Rectal smooth muscle tissue (tissue), 1 donor: ENCODE data around the gene LMNTD2.
"Not testable (repeated sequence)": the region's sequence is repeated elsewhere in the genome, so short reads cannot be mapped to it uniquely, and the experiment has no call there.

Experiments used
- H3K27ac ChIP-seq: one replicate; pipeline ENCODE4 v1.7.0; 2013; ENCODE audit warnings: low read depth, low read length, inconsistent platforms
- H3K27me3 ChIP-seq: one replicate; pipeline ENCODE4 v1.7.0; 2013; ENCODE audit warnings: low read length; ENCODE audit not compliant: control insufficient read depth, insufficient read depth
- H3K36me3 ChIP-seq: one replicate; pipeline ENCODE4 v1.7.0; 2013; ENCODE audit warnings: low read length; ENCODE audit not compliant: control insufficient read depth, insufficient read depth
- H3K4me1 ChIP-seq: one replicate; pipeline ENCODE4 v1.7.0; 2013; ENCODE audit warnings: low read length; ENCODE audit not compliant: control insufficient read depth, insufficient read depth
- H3K4me3 ChIP-seq: one replicate; pipeline ENCODE4 v1.7.0; 2013; ENCODE audit warnings: low read length
- H3K9ac ChIP-seq: one replicate; pipeline ENCODE4 v1.7.0; 2013; ENCODE audit warnings: low read length

The LMNTD2 gene

DNA sequence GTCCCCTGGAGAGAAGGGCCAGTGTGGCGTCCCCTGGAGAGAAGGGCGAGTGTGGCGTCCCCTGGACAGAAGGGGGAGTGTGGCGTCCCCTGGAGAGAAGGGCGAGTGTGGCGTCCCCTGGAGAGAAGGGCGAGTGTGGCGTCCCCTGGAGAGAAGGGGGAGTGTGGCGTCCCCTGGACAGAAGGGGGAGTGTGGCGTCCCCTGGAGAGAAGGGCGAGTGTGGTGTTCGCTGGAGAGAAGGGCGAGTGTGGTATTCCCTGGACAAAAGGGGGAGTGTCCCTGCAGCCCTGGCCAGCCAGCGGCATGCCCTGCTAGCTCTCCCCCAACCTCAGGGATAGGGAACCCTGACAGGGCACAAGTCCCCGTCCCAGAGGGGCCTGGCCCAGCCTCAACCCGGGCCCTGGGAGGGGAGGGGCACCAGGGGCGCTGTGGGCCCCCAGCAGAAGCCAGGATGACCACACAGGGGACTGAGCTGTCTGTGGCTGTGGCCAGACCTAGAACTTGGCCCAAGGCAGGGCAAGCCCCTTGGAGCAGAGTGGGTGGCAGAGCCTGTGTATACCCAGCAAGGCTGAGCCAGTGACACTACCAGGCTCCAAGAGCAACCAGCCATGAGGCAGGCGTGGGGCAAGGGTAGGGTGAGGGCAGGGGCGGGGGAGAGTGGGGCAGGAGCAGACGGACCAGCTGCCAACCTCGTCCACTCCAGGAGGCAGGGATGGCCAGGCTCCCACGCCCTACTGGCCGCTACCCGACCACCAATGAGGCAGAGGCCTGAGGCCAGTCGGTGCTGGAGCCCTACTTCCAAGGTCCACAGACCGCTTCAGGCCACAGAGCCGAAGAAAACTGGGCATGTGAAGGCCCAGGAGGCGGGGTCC lies 29.3 kb downstream of the LMNTD2 start:
- Histone ChIP-seq H3K27me3 (no peaks in the 10 kb centered on the region), H3K9ac (no peak overlapping the region), H3K4me1 (peaks cover 7% of the 10 kb centered on the region), H3K27ac (no peak overlapping the region), H3K4me3 (no peak overlapping the region), H3K36me3 (peaks cover 12% of the 10 kb centered on the region)

DNA sequence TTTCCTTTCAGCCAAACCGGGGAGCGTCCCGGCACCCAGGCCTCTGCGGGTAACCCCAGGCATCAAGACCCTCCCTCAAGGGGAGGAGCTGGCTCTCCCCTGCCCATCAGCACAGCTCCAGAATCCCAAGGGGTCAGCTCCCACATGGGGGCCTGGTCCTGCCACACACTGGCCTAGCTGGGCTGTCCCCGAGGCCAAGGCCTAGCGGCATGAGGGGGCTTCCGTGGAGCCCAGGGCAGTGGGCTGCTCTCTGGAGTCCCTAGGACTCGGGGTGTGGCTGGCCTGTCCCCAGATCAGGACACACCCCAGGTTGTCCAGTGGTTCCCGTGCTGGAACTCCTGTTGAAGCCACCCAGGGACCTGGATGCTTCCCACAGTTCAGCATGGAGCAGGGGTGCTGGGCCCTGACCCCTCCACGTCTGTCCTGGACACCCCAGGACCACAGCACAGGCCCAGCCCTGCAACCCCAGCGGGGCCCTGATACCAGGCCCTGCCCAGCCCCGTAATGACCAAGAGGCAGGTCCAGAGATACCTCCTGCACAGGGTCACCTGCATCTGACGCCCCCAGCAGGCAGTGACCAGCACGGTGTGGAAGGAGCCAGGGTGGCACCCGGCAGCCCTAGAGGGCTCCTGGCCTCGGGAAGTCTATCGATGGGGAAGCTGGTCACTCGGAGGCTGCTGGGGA lies 30.7 kb downstream of the LMNTD2 start:
- peaks cover 7% of the 10 kb centered on the region for H3K4me1 ChIP-seq
- H3K9ac ChIP-seq: no peak overlapping the region
- H3K4me3 ChIP-seq: no peak overlapping the region
- H3K36me3 ChIP-seq: peaks cover 12% of the 10 kb centered on the region
- no peak overlapping the region for H3K27ac ChIP-seq
- no peaks in the 10 kb centered on the region for H3K27me3 ChIP-seq

DNA sequence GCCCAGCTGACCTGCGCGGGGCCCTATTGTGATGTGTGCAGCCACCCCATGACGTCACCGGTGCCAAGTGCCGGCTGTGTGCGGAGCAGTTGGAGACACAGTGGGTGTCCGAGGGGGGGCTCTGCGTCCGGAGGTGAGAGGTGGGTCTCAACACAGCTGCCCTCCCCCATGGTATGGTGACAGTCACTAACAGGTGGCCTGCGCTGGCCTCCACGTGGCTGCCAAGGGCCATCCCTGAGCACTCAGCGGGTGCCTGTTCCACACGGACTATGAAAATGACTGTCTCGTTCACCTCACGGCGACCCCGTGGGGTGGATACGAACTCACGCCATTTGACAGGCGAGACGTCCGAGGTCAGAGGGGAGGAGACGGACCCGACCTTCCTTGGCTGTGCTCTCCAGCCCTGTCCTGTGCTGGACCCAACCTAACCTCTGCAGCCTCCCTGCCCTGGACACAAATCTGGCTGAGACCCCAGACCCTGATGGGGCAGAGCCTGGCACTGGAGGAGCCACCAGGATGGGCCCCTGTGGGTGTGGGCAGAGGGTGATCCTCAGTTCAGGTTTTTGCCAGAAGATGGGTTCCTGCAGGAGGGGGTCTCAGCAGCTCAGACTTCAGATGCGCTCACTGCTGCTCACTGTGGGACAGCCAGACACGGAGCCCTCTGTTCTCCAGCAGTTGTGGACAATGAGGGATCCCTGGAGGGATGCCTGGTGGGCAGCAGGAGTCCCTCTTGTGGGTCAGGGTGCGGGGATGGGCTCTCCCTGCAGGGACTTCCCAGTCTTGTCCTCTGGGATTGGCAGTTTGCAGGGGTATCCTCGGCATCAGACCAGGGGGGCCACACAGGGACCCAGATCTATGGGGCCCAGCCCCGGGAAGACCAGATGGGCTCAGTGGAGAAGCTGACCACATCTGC lies 31.5 kb downstream of the LMNTD2 start:
- Histone ChIP-seq H3K4me3 (no peak overlapping the region), H3K36me3 (peaks cover 12% of the 10 kb centered on the region), H3K27ac (no peak overlapping the region), H3K9ac (no peak overlapping the region), H3K27me3 (no peaks in the 10 kb centered on the region), H3K4me1 (peaks cover 2% of the 10 kb centered on the region)

DNA sequence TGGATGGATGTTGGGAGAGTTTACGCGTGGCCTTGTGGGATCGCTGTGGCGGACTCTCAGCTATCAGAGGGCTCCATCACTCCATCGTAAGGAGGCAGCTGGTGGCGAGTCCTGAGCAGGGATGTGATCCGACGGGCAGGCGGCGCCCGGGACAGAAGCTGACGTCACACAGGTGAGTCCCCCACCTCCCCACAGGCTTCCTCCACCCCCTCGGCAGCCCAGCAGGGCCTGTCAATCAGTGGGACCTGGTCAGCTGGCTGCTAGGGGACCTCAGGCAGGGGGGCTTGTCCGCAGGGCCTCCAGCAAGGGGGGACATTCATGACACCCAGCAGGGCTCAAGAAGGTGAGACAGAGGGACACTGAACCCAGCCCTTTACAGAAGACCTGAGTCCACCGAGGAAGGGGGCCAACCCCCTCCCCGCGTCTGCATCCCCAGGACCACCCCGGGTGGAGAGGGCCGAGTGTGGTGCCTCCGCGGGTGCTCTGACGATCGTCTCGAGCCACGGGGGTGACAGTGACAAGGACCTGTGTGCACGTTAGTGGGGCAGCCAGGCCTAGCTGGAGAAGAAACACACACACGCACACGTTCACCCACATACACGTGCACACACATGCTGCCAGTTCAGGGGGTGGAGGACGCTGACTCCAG lies 32.2 kb downstream of the LMNTD2 start:
- peaks cover 9% of the 10 kb centered on the region for H3K36me3 ChIP-seq
- H3K4me3 ChIP-seq: no peak overlapping the region
- H3K4me1 ChIP-seq: no peaks in the 10 kb centered on the region
- no peaks in the 10 kb centered on the region for H3K27me3 ChIP-seq
- H3K27ac ChIP-seq: no peak overlapping the region
- no peak overlapping the region for H3K9ac ChIP-seq

DNA sequence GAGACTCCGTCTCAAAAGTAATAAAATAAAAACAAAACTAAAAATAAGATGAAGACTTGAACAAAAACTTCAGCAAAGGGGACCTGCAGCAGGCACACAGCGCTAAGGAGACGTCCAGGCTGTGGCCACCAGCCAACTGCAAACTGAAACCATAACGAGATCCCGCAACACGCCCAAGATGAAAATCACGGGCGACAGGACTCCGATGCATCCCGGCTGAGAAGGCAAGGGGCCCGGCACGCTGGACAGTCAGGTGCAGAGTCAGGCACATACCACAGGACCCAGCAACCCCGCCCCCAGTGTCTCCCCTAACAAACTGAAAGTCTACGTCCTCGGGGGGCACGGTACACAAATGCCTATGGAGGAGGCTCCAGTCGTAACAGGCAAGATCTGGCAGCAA lies 34.3 kb downstream of the LMNTD2 start:
- Histone ChIP-seq H3K4me1 (no peaks in the 10 kb centered on the region), H3K9ac (no peak overlapping the region), H3K36me3 (no peaks in the 10 kb centered on the region), H3K27ac (no peak overlapping the region), H3K27me3 (no peaks in the 10 kb centered on the region), H3K4me3 (no peak overlapping the region)

DNA sequence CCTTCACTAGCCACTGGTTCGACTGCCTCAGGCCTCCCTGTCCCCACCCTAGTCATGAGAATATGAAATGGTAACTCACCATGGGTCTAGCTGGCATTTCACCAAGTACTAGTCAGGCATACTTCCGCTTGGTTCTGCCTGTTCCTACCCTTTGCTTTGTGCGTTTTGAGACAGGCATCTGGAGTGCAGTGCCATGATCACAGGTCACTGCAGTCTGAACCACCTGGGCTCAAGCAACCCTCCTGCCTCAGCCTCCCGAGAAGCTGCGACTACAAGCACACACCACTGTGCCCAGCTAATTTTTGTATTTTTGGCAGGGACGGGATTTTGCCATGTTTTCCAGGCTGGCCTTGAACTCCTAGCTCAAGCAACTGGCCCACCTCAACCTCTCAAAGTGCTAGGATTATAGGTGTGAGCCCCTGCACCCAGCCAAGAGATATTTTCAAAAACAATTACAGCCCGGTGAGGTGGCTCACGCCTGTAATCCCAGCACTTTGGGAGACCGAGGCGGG lies 39.3 kb downstream of the LMNTD2 start:
- H3K36me3 ChIP-seq: no peaks in the 10 kb centered on the region
- H3K4me3 ChIP-seq: no peak overlapping the region
- no peaks in the 10 kb centered on the region for H3K4me1 ChIP-seq
- no peak overlapping the region for H3K9ac ChIP-seq
- H3K27ac ChIP-seq: no peak overlapping the region
- H3K27me3 ChIP-seq: no peaks in the 10 kb centered on the region

DNA sequence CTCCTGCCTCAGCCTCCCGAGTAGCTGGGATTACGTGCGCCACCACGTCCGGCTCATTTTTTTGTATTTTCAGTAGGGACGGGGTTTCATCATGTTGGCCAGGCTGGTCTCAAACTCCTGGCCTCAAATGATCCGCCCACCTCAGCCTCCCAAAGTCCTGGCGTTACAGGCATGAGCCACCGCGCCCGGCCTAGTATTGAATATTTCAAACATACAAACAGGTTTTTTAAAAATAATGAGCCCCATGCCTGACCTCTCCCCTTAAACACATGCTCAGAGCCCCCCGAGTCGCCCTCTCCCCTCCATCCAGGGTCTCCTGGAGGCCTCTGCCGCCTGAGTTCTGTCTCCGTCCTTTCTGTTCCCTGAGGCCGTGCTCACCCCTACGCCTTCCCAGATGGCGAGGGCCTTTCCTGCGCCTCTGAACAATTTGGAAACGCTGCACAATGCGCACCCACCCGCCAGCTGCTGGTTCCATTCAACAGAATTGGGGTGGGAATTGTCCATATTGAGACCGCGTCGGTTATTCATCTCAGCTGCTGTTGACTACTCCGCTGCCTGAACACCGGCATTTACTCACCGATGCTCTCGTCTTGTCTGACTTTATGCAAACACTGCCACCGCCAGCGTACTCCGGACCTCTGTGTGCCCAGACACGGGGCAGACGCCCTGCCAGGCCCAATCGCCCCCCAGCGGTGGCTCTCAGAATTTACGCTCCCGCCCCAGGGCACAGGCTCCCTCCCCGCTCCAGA lies 39.9 kb downstream of the LMNTD2 start:
- Histone ChIP-seq H3K36me3 (no peaks in the 10 kb centered on the region), H3K4me3 (no peak overlapping the region), H3K27me3 (no peaks in the 10 kb centered on the region), H3K27ac (no peak overlapping the region), H3K9ac (no peak overlapping the region), H3K4me1 (no peaks in the 10 kb centered on the region)

DNA sequence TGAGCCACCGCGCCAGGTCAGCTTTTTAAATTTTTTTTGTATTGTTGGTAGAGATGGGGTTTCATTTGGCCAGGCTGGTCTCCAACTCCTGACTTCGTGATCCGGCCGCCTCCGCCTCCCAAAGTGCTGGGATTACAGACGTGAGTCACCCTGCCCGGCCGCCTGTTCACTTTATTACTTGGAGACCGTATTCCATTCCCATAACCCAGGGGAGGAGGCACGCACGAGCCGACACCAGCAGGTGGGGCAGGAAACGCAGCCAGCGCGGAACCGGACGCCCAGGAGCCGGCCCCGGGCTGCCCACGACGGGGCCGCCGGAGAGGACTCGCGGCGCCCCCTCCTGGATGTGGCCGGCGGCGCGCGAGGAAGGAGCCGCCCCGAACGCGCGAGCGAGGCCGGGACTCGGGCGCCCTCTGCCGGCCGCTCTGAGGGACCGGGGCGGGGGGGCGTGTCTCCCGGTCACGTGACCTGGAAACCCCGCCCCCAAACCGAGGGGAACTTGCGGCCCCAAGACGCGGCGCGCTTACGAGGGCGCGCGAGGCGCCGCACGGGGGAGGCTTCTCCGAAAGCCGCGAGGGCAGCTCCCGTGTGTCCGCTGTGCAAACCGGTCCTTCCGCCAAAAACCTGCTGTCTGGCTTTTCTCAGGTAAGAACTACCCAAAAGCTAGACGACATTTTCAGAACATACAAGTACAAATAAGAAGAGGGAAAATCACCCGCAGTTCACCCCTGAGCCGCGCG lies 41.9 kb downstream of the LMNTD2 start:
- peak overlapping the region; percentile 70 for H3K27ac ChIP-seq
- no peaks in the 10 kb centered on the region for H3K27me3 ChIP-seq
- H3K36me3 ChIP-seq: no peaks in the 10 kb centered on the region
- no peaks in the 10 kb centered on the region for H3K4me1 ChIP-seq
- no peak overlapping the region for H3K9ac ChIP-seq
- H3K4me3 ChIP-seq: peak overlapping the region; percentile 43

DNA sequence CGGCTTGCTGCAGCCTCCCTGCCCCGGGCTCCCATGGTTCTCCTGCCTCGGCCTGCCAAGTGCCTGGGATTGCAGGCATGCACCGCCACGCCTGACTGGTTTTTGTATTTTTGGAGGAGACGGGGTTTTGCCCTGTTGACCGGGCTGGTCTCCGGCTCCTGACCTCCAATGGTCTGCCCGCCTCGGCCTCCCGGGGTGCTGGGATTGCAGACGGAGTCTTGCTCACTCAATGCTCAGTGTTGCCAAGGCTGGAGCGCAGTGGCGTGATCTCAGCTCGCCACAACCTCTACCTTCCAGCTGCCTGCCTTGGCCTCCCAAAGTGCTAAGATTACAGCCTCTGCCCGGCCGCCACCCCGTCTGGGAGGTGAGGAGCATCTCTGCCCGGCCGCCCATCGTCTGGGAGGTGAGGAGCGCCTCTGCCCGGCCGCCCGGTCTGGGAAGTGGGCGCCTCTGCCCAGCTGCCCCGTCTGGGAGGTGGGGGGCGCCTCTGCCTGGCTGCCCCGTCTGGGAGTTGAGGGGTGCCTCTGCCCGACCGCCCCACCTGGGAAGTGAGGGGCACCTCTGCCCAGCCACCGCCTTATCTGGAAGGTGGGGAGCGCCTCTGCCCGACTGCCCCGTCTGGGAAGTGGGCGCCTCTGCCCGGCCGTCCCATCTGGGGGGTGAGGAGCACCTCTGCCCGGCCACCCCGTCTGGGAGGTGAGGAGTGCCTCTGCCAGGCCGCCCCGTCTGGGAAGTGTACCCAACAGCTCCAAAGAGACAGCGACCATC lies 43.4 kb downstream of the LMNTD2 start:
- not testable (repeated sequence) for H3K4me3 ChIP-seq, H3K4me1 ChIP-seq, H3K9ac ChIP-seq, H3K27ac ChIP-seq, H3K27me3 ChIP-seq, H3K36me3 ChIP-seq

DNA sequence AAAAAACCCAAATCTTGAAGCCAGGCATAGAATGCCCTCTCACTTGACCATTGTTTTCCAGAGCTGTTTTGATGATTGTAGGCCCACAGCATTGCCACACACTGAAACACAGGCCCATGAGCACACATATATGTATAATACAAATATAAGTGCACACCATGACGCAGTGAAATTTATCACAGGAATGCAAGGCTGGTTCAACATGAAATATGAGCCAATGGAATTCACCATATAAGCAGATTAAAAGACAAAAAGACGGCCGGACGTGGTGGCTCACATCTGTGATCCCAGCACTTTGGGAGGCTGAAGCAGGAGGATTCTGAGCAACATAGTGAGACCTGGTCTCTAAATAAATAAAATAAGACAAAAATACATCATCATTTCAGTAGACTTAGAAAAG lies 44.1 kb downstream of the LMNTD2 start:
- H3K4me1 ChIP-seq: no peaks in the 10 kb centered on the region
- no peak overlapping the region for H3K27ac ChIP-seq
- H3K36me3 ChIP-seq: no peaks in the 10 kb centered on the region
- H3K27me3 ChIP-seq: no peaks in the 10 kb centered on the region
- H3K9ac ChIP-seq: no peak overlapping the region
- H3K4me3 ChIP-seq: no peak overlapping the region
